Left lung (tissue), 10 donors: ENCODE data around the gene PCMTD2. TPM values are rescaled to one million over a fixed set of nuclear protein-coding genes. Genes with fewer than 3 reads are reported as not detected.

Source experiments
- ATAC-seq: fragments of 200-7000 bp; cut with Tn5 transposase; one replicate; pipeline ENCODE4 v1.9.1; 2020; ENCODE audit warnings: moderate library complexity
- DNase-seq, 4 donors: peaks; one replicate each; pipeline ENCODE4 v3.0.0-alpha.2; 2013 to 2020
- H3K27ac ChIP-seq, 2 donors: fragments of 200-600 bp; sonication (generic) in 1 of 2; one replicate each; pipeline versions ENCODE4 v1.5.0 to v1.8.0; 2020 to 2021
- H3K27me3 ChIP-seq, 2 donors: fragments of 200-600 bp; sonication (generic) in 1 of 2; one replicate each; pipeline versions ENCODE4 v1.5.0 to v1.8.0; 2020 to 2021
- H3K36me3 ChIP-seq, 2 donors: fragments of 200-600 bp; sonication (generic) in 1 of 2; one replicate each; pipeline versions ENCODE4 v1.5.0 to v1.8.0; 2020 to 2021
- H3K4me1 ChIP-seq, 2 donors: fragments of 200-600 bp; one replicate each; pipeline ENCODE4 v1.8.0; 2021
- H3K4me3 ChIP-seq, 2 donors: fragments of 200-600 bp; sonication (generic) in 1 of 2; one replicate each; pipeline versions ENCODE4 v1.5.0 to v1.8.0; 2020 to 2021; ENCODE audit warnings: mild to moderate bottlenecking in 1 of 2
- H3K9me3 ChIP-seq, 2 donors: fragments of 200-600 bp; sonication (generic) in 1 of 2; one replicate each; pipeline versions ENCODE4 v1.5.0 to v1.8.0; 2020 to 2021
- intact Hi-C, 2 donors: fragments of 100-400 bp; cut with DNase I; formaldehyde crosslinking; loops; one replicate each; pipeline versions ENCODE4 v1.11.2 to v1.14.2; 2022
- polyA plus RNA-seq, 6 donors: library from polyadenylated mRNA; unstranded; fragments of 120-200 nt; gene quantifications; one replicate each; pipeline ENCODE4 v1.2.1, GENCODE V29; 2013; ENCODE audit not compliant: insufficient read length in 6 of 6
- total RNA-seq, 2 donors: library from RNA; stranded (reverse); fragmentation: NEBNext Ultra II Directional; extraction: Animal tissue kit (Norgen Biotek cat#: 25700); gene quantifications; one replicate each; pipeline ENCODE4 v1.2.1, GENCODE V29; 2021
- TF ChIP-seq, protein P1 (sequence below), 2 donors: fragments of 200-600 bp; sonication (generic) in 1 of 2; IDR thresholded peaks; one replicate each; pipeline versions ENCODE4 v1.5.0 to v1.8.0; 2021; ENCODE audit warnings: antibody characterized with exemption in 2 of 2
- donor health status: DM: no; HTN: yes; CAD: no.
- donor health status: DM: no; HTN: no; CAD: no.

PCMTD2 gene
- total and polyA plus RNA-seq, 8 donors = 31.6 to 163 (median 124) TPM

- DNase-seq = no peak
- Histone ChIP-seq H3K27ac (no peak overlapping the region), H3K4me1 (peaks cover 3% of the 10 kb centered on the region in 2 donors), H3K27me3 (peaks cover 0 to 4% of the 10 kb centered on the region in 2 donors), H3K36me3 (no peaks in the 10 kb centered on the region), H3K9me3 (no peaks in the 10 kb centered on the region), H3K4me3 (no peak overlapping the region)
- no peak for ATAC-seq
- TF ChIP-seq, protein P1, sequence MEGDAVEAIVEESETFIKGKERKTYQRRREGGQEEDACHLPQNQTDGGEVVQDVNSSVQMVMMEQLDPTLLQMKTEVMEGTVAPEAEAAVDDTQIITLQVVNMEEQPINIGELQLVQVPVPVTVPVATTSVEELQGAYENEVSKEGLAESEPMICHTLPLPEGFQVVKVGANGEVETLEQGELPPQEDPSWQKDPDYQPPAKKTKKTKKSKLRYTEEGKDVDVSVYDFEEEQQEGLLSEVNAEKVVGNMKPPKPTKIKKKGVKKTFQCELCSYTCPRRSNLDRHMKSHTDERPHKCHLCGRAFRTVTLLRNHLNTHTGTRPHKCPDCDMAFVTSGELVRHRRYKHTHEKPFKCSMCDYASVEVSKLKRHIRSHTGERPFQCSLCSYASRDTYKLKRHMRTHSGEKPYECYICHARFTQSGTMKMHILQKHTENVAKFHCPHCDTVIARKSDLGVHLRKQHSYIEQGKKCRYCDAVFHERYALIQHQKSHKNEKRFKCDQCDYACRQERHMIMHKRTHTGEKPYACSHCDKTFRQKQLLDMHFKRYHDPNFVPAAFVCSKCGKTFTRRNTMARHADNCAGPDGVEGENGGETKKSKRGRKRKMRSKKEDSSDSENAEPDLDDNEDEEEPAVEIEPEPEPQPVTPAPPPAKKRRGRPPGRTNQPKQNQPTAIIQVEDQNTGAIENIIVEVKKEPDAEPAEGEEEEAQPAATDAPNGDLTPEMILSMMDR (IDR thresholded peaks at IDR 0.05) = no peak
- intact Hi-C loops = no loop called here
These were observed 40.6 kb upstream of the PCMTD2 start for GRCh38 chr20:64214952-64215351.

DNA sequence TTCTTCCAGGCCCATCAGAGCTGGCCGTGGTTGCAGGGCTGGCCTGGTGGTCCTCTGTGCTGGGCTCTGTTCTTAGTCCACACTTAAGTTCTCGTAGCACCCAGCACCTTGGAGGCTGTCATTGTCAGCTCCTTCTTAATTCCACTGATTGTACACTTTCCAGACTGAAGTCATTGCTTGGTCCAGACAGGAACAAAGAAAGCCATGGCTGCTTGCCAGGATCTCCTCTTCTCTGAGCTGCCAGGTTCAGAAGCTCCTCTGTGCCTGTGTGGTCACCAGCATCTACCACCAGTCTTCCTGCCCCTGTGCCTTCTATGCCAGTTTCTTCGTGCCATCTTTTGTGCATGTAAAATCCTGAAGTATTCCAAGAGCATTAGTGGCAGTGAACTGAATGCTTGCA is 39.5 kb upstream of the PCMTD2 start:
- no peaks in the 10 kb centered on the region for H3K9me3 ChIP-seq
- DNase-seq (no peak), ATAC-seq (no peak)
- H3K36me3 ChIP-seq = no peaks in the 10 kb centered on the region
- TF ChIP-seq, protein P1 (IDR thresholded peaks at IDR 0.05) = no peak
- H3K27ac ChIP-seq = no peak overlapping the region
- intact Hi-C loops = no loop called here
- no peak overlapping the region for H3K4me3 ChIP-seq
- H3K27me3 ChIP-seq = peaks cover 0 to 9% of the 10 kb centered on the region in 2 donors
- peaks cover 3% of the 10 kb centered on the region in 2 donors for H3K4me1 ChIP-seq

- DNase-seq (no peak), ATAC-seq (no peak)
- H3K27ac ChIP-seq = no peak overlapping the region
- peaks cover 0 to 9% of the 10 kb centered on the region in 2 donors for H3K27me3 ChIP-seq
- H3K4me1 ChIP-seq = peaks cover 3% of the 10 kb centered on the region in 2 donors
- no peaks in the 10 kb centered on the region for H3K36me3 ChIP-seq
- TF ChIP-seq, protein P1 (IDR thresholded peaks at IDR 0.05) = no peak
- intact Hi-C loops = no loop called here
- no peak overlapping the region for H3K4me3 ChIP-seq
- no peaks in the 10 kb centered on the region for H3K9me3 ChIP-seq
These were observed 38.6 kb upstream of the PCMTD2 start for GRCh38 chr20:64216910-64217309.

DNA sequence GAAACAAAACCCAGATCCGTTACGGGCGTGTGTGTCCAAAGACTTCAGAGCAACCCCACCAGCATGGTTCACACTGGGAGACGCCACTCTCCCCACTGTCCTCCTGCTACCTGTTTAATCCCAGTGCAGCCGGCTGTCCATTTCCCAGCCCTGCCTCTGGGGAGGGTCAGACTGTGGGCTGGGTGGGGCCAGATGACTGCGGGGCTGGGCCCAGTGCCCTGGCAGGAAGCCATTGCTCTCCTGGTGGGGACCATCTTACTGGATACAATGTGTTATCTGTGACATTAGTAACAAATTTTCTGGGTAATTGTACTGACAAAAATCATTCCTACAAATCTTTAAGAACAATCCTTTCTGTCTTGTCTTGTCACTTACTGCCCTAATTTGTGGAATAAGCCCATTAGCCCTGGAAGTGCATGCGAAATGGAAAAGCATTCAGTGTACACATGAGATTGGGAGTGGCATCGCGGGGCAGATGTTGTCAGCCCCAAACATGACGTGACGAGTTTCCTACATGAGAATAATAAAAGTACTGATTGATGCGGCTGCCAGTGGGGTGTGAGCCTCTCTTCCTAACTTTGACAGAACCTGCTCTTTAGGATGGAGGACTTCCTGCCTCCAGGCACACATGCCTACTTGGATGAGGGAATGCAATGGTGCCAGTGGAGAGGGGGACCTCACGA is 37.9 kb upstream of the PCMTD2 start:
- intact Hi-C loops = no loop called here
- Histone ChIP-seq H3K27ac (no peak overlapping the region), H3K9me3 (no peaks in the 10 kb centered on the region), H3K36me3 (no peaks in the 10 kb centered on the region), H3K27me3 (peaks cover 0 to 9% of the 10 kb centered on the region in 2 donors), H3K4me1 (peaks cover 2 to 3% of the 10 kb centered on the region in 2 donors), H3K4me3 (no peak overlapping the region)
- DNase-seq (no peak), ATAC-seq (no peak)
- TF ChIP-seq, protein P1 (IDR thresholded peaks at IDR 0.05) = no peak

- ATAC-seq = no peak
- Histone ChIP-seq H3K27ac (no peak overlapping the region), H3K27me3 (peaks cover 0 to 9% of the 10 kb centered on the region in 2 donors), H3K4me3 (no peak overlapping the region), H3K36me3 (no peaks in the 10 kb centered on the region), H3K4me1 (peaks cover 0 to 17% of the 10 kb centered on the region in 2 donors), H3K9me3 (no peaks in the 10 kb centered on the region)
- DNase-seq = peak in 1 of 4 donors; percentile 65
- intact Hi-C loops = no loop called here
- TF ChIP-seq, protein P1 (IDR thresholded peaks at IDR 0.05) = no peak
These were observed 36.3 kb upstream of the PCMTD2 start for GRCh38 chr20:64219202-64219601.
